HG03342 (cell line): ENCODE measurements around the gene GLYATL1B.

Experiments used
- ATAC-seq: cut with Tn5 transposase; IDR thresholded peaks from one replicate; pipeline ENCODE4 v1.9.1; 2021; ENCODE audit warnings: mild to moderate bottlenecking, moderate library complexity; ENCODE audit not compliant: unreplicated experiment

The GLYATL1B gene

DNA sequence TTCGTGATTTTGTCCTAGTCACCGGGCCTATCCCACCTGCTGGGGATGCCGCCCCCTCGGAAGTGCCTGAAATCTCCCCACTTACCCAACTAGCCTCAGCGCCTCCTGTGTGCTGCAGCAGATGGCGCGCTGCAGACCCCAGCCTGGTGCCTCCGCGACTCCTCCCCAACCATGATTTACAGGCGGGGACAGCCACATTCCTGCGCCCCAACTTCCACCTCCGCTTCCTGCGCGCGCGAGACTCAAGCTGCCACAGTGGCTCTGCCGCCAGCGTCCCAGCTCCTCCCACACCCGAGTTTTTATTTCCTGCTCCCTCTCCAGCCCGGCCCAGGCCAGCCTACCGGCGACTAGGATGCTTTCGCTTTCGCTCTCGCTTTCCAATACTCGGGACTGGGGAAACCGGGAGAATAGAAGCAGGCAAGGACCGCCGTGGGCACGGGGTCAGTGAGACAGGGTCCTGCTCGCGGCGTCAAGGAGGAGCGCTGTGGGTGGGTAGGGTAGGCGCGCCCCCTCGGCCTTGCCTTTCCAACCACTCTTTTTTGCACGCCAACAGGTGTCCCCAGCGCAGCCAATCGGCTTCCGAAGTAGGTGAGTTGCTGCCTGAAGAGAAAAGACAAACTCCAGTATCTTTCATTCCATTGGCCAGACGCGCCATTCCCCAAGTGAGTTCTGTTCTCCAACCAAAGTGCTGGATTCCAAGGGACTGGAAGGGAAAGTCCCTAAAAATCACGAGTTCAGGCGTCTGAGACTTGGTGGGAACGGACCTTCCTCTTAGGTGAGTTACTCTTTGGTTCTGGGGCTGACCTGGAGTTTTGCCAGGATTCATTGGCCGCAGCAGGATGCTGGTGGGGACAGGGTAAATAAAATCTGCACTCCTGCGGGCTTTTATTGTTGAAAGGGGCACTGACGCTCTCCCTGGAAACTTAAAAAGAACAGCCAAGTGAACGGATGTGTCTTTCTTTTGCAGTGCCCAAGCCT lies 56.7 kb downstream of the GLYATL1B start, which contains the start of gene FAM111A:
Gene FAM111A (plus strand): TSS at position 327 of the 978 bp plus-strand sequence. CDS start 6,017 bp downstream, outside the sequence.
- ATAC-seq: peak; percentile 63

DNA sequence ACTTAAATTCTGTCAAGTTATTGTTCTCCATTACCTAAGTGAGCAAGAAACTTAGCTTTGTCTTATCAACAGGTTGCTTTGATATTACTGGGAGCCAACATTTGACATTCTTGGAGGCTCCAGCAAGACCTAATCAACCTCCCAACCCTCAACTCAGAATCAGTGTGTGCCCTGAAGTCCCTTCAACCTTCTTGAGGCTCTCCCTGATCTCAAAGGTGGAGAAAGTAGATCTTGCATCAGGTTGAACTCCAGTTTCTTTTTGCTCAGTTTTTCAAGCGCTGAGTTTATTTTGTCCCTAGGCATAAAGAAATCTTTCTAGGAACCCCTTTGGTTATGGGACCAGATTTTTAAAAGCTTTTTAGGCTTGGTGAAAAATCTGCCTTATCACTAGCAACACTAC lies 58.0 kb downstream of the GLYATL1B start:
- ATAC-seq: no peak
